Measurements from ENCODE around the gene FGF10.

DNA sequence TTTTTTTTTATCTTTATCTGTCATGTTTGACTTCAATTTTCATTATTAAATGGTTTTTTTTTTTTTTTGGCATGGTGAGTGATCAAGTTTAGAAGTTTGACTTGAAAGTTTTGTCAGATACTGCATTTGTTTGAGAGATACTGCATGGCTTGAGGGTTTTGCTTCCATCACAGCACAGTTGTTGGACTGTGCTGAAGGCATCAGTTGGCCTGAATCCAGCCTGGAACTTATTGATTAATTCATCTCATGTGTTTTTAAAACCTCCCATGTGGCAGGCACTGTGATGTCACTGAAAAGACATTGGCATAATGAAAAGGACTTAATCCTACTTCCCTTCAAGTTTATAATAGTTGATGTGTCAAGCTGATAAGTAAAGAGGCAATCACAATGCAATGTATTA is 128.4 kb downstream of the FGF10 start:
- no peak for TF ChIP-seq POLR2A (IDR thresholded peaks at IDR 0.05)
- TF ChIP-seq, protein P1, sequence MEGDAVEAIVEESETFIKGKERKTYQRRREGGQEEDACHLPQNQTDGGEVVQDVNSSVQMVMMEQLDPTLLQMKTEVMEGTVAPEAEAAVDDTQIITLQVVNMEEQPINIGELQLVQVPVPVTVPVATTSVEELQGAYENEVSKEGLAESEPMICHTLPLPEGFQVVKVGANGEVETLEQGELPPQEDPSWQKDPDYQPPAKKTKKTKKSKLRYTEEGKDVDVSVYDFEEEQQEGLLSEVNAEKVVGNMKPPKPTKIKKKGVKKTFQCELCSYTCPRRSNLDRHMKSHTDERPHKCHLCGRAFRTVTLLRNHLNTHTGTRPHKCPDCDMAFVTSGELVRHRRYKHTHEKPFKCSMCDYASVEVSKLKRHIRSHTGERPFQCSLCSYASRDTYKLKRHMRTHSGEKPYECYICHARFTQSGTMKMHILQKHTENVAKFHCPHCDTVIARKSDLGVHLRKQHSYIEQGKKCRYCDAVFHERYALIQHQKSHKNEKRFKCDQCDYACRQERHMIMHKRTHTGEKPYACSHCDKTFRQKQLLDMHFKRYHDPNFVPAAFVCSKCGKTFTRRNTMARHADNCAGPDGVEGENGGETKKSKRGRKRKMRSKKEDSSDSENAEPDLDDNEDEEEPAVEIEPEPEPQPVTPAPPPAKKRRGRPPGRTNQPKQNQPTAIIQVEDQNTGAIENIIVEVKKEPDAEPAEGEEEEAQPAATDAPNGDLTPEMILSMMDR (IDR thresholded peaks at IDR 0.05): no peak

Data from uterus (tissue), 2 donors.